Liver (tissue), 9 donors: ENCODE measurements around the gene FRAS1. TPM values are rescaled to one million over a fixed set of nuclear protein-coding genes. Genes with fewer than 3 reads are reported as not detected.

ENCODE experiments used
- DNase-seq: peaks from one replicate; pipeline ENCODE4 v3.0.0-alpha.2; 2017; ENCODE audit warnings: low spot score
- H3K27ac ChIP-seq, 2 donors: one replicate each; pipeline ENCODE4 v1.7.0; 2013; ENCODE audit warnings: inconsistent platforms in 2 of 2, low read length in 2 of 2, control low read depth in 1 of 2, low read depth in 1 of 2, mild to moderate bottlenecking in 1 of 2
- H3K27me3 ChIP-seq, 4 donors: one replicate each; pipeline versions ENCODE4 v1.6.1 to v1.7.0; 2013; ENCODE audit warnings: low read length in 3 of 4, inconsistent platforms in 1 of 4, mild to moderate bottlenecking in 1 of 4, moderate library complexity in 1 of 4; ENCODE audit not compliant: control insufficient read depth in 4 of 4, insufficient read depth in 4 of 4
- H3K36me3 ChIP-seq, 4 donors: one replicate each; pipeline versions ENCODE4 v1.6.1 to v1.7.0; 2013; ENCODE audit warnings: low read length in 3 of 4, mild to moderate bottlenecking in 3 of 4, low read depth in 1 of 4, moderate library complexity in 1 of 4; ENCODE audit not compliant: control insufficient read depth in 4 of 4, insufficient read depth in 3 of 4
- H3K4me1 ChIP-seq, 4 donors: one replicate each; pipeline versions ENCODE4 v1.6.1 to v1.7.0; 2013; ENCODE audit warnings: low read length in 3 of 4, mild to moderate bottlenecking in 3 of 4, moderate library complexity in 1 of 4; ENCODE audit not compliant: control insufficient read depth in 4 of 4, insufficient read depth in 4 of 4
- H3K4me3 ChIP-seq, 3 donors: one replicate each; pipeline versions ENCODE4 v1.6.1 to v1.7.0; 2013; ENCODE audit warnings: low read length in 3 of 3, control low read depth in 1 of 3, low read depth in 1 of 3, mild to moderate bottlenecking in 1 of 3
- H3K9ac ChIP-seq, 2 donors: one replicate each; pipeline ENCODE4 v1.7.0; 2013; ENCODE audit warnings: low read length in 2 of 2, mild to moderate bottlenecking in 2 of 2, moderate library complexity in 2 of 2, control low read depth in 1 of 2, low read depth in 1 of 2
- H3K9me3 ChIP-seq, 4 donors: one replicate each; pipeline versions ENCODE4 v1.6.1 to v1.7.0; 2013; ENCODE audit warnings: low read length in 3 of 4; ENCODE audit not compliant: control insufficient read depth in 4 of 4
- EGR1 ChIP-seq, 2 donors: IDR thresholded peaks; 2 replicates each; pipeline ENCODE4 v1.6.1; 2016 to 2018; ENCODE audit warnings: antibody characterized with exemption in 2 of 2, low read depth in 2 of 2
- FOXA1 ChIP-seq: IDR thresholded peaks from 2 replicates; pipeline ENCODE4 v1.6.1; 2016; ENCODE audit warnings: antibody characterized with exemption
- FOXA2 ChIP-seq: IDR thresholded peaks from 2 replicates; pipeline ENCODE4 v1.6.1; 2016; ENCODE audit warnings: antibody characterized with exemption
- GABPA ChIP-seq, 2 donors: IDR thresholded peaks in 1 of 2; conservative IDR thresholded peaks in 1 of 2; 2 replicates each; pipeline ENCODE4 v1.6.1; 2016; ENCODE audit warnings: antibody characterized with exemption in 2 of 2, mild to moderate bottlenecking in 1 of 2, moderate library complexity in 1 of 2
- HNF4A ChIP-seq, 2 donors: conservative IDR thresholded peaks; 2 replicates each; pipeline ENCODE4 v1.6.1; 2016; ENCODE audit warnings: antibody characterized with exemption in 2 of 2, mild to moderate bottlenecking in 2 of 2
- HNF4G ChIP-seq: IDR thresholded peaks from 2 replicates; pipeline ENCODE4 v1.6.1; 2016; ENCODE audit warnings: antibody characterized with exemption
- JUND ChIP-seq, 2 donors: IDR thresholded peaks; 2 replicates each; pipeline ENCODE4 v1.6.1; 2016; ENCODE audit warnings: antibody characterized with exemption in 2 of 2
- NR2F2 ChIP-seq: IDR thresholded peaks from 2 replicates; pipeline ENCODE4 v1.6.1; 2016; ENCODE audit warnings: antibody characterized with exemption
- RAD21 ChIP-seq, 2 donors: IDR thresholded peaks; 2 replicates each; pipeline ENCODE4 v1.6.1; 2016; ENCODE audit warnings: antibody characterized with exemption in 2 of 2, mild to moderate bottlenecking in 2 of 2
- RXRA ChIP-seq, 2 donors: IDR thresholded peaks; 2 replicates each; pipeline ENCODE4 v1.6.1; 2017 to 2018; ENCODE audit warnings: antibody characterized with exemption in 2 of 2, mild to moderate bottlenecking in 1 of 2
- SP1 ChIP-seq: IDR thresholded peaks from 2 replicates; pipeline ENCODE4 v1.6.1; 2018; ENCODE audit warnings: antibody characterized with exemption, mild to moderate bottlenecking
- TAF1 ChIP-seq: conservative IDR thresholded peaks from 2 replicates; pipeline ENCODE4 v1.6.1; 2016; ENCODE audit warnings: antibody characterized with exemption, mild to moderate bottlenecking
- YY1 ChIP-seq: IDR thresholded peaks from 2 replicates; pipeline ENCODE4 v1.6.1; 2016; ENCODE audit warnings: antibody characterized with exemption, mild to moderate bottlenecking
- WGBS: extraction: QIAGEN DNeasy Blood & Tissue Kit; methylation state at CpG from one replicate; pipeline ENCODE4 v1.1.7; 2013; 5-methylcytosine and 5-hydroxymethylcytosine counted together
- polyA plus RNA-seq, 2 donors: library from polyadenylated mRNA; stranded (reverse) in 1 of 2; unstranded in 1 of 2; fragments of 200-250 nt in 1 of 2; fragments of >200 nt in 1 of 2; fragmentation: Nextera tagmentation in 1 of 2; extraction: Ambion mirVana in 1 of 2; gene quantifications; one replicate each; pipeline versions ENCODE4 v1.2.1 to v1.2.3, GENCODE V29; 2013 to 2015
- total RNA-seq, 2 donors: library from RNA; depleted of rRNA; stranded (reverse); fragments of >200 nt; gene quantifications; one replicate each; pipeline ENCODE4 v1.2.3, GENCODE V29; 2014
- TF ChIP-seq, protein P1 (sequence below): IDR thresholded peaks from 2 replicates; pipeline ENCODE4 v1.6.1; 2016; ENCODE audit warnings: antibody characterized with exemption
- TF ChIP-seq, protein P2 (sequence below): IDR thresholded peaks from 2 replicates; pipeline ENCODE4 v1.6.1; 2016; ENCODE audit warnings: antibody characterized with exemption
- TF ChIP-seq, protein P3 (sequence below): fragments of 150-350 bp; IDR thresholded peaks from 2 replicates; pipeline ENCODE4 v1.5.1; 2017; ENCODE audit warnings: improper control_type of control experiment, low read depth, low read length; ENCODE audit not compliant: missing input control
- TF ChIP-seq, protein P4 (sequence below): IDR thresholded peaks from 2 replicates; pipeline ENCODE4 v1.6.1; 2016; ENCODE audit warnings: antibody characterized with exemption, mild to moderate bottlenecking
- TF ChIP-seq, protein P5 (sequence below): IDR thresholded peaks from 2 replicates; pipeline ENCODE4 v1.6.1; 2016; ENCODE audit warnings: antibody characterized with exemption
- donor health status: healthy.
- donor health status: healthy.
- donor health status: healthy.
- donor health status: healthy.
- donor health status: healthy.

FRAS1 gene
- total and polyA plus RNA-seq, 4 donors: 0.08 to 6.0 (median 1.1) TPM

DNA sequence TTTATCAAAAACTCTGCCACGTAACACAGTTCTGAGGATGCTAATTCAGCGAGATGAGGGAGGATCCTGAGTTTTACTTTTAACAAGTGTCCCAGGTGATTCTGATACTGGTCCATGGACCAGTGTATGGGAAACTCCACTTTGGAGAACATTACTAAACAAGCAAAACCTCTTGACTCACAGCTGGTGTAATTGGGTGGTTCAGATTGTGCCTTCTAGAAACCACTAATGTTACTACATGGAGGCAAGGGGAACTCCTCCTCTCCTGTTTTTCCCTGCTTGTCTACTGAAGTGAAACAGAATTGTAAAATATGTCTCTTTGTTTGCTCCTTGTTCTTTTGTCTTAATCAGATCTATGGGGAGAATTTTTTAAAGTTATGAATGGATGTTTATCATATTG lies 62.6 kb downstream of the FRAS1 start:
- 92% methylated on average over 2 of the region's 2 CpGs for WGBS
- no peak overlapping the region for H3K27ac ChIP-seq
- H3K4me1 ChIP-seq: no peaks in the 10 kb centered on the region
- DNase-seq: no peak
- TF ChIP-seq SP1 (no peak), TAF1 (no peak), NR2F2 (no peak), HNF4G (no peak), EGR1 (IDR thresholded peaks at IDR 0.05; ENCODE audit: low read depth in 2 of 2) (no peak), RAD21 (IDR thresholded peaks at IDR 0.05) (no peak), JUND (IDR thresholded peaks at IDR 0.05) (no peak), HNF4A (conservative IDR thresholded peaks at IDR 0.05) (no peak), GABPA (IDR thresholded peaks at IDR 0.05 in 1 of 2, conservative IDR thresholded peaks at IDR 0.05 in 1 of 2) (no peak), FOXA2 (no peak), FOXA1 (no peak), RXRA (IDR thresholded peaks at IDR 0.05) (no peak), YY1 (no peak)
- TF ChIP-seq, protein P1, sequence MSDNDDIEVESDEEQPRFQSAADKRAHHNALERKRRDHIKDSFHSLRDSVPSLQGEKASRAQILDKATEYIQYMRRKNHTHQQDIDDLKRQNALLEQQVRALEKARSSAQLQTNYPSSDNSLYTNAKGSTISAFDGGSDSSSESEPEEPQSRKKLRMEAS: no peak
- TF ChIP-seq, protein P2, sequence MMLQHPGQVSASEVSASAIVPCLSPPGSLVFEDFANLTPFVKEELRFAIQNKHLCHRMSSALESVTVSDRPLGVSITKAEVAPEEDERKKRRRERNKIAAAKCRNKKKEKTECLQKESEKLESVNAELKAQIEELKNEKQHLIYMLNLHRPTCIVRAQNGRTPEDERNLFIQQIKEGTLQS: no peak
- TF ChIP-seq, protein P3, sequence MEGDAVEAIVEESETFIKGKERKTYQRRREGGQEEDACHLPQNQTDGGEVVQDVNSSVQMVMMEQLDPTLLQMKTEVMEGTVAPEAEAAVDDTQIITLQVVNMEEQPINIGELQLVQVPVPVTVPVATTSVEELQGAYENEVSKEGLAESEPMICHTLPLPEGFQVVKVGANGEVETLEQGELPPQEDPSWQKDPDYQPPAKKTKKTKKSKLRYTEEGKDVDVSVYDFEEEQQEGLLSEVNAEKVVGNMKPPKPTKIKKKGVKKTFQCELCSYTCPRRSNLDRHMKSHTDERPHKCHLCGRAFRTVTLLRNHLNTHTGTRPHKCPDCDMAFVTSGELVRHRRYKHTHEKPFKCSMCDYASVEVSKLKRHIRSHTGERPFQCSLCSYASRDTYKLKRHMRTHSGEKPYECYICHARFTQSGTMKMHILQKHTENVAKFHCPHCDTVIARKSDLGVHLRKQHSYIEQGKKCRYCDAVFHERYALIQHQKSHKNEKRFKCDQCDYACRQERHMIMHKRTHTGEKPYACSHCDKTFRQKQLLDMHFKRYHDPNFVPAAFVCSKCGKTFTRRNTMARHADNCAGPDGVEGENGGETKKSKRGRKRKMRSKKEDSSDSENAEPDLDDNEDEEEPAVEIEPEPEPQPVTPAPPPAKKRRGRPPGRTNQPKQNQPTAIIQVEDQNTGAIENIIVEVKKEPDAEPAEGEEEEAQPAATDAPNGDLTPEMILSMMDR: no peak
- TF ChIP-seq, protein P4, sequence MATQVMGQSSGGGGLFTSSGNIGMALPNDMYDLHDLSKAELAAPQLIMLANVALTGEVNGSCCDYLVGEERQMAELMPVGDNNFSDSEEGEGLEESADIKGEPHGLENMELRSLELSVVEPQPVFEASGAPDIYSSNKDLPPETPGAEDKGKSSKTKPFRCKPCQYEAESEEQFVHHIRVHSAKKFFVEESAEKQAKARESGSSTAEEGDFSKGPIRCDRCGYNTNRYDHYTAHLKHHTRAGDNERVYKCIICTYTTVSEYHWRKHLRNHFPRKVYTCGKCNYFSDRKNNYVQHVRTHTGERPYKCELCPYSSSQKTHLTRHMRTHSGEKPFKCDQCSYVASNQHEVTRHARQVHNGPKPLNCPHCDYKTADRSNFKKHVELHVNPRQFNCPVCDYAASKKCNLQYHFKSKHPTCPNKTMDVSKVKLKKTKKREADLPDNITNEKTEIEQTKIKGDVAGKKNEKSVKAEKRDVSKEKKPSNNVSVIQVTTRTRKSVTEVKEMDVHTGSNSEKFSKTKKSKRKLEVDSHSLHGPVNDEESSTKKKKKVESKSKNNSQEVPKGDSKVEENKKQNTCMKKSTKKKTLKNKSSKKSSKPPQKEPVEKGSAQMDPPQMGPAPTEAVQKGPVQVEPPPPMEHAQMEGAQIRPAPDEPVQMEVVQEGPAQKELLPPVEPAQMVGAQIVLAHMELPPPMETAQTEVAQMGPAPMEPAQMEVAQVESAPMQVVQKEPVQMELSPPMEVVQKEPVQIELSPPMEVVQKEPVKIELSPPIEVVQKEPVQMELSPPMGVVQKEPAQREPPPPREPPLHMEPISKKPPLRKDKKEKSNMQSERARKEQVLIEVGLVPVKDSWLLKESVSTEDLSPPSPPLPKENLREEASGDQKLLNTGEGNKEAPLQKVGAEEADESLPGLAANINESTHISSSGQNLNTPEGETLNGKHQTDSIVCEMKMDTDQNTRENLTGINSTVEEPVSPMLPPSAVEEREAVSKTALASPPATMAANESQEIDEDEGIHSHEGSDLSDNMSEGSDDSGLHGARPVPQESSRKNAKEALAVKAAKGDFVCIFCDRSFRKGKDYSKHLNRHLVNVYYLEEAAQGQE: no peak
- TF ChIP-seq, protein P5, sequence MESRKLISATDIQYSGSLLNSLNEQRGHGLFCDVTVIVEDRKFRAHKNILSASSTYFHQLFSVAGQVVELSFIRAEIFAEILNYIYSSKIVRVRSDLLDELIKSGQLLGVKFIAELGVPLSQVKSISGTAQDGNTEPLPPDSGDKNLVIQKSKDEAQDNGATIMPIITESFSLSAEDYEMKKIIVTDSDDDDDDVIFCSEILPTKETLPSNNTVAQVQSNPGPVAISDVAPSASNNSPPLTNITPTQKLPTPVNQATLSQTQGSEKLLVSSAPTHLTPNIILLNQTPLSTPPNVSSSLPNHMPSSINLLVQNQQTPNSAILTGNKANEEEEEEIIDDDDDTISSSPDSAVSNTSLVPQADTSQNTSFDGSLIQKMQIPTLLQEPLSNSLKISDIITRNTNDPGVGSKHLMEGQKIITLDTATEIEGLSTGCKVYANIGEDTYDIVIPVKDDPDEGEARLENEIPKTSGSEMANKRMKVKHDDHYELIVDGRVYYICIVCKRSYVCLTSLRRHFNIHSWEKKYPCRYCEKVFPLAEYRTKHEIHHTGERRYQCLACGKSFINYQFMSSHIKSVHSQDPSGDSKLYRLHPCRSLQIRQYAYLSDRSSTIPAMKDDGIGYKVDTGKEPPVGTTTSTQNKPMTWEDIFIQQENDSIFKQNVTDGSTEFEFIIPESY: no peak
- peaks cover 0 to 3% (median 0%) of the 10 kb centered on the region in 4 donors for H3K27me3 ChIP-seq
- H3K36me3 ChIP-seq: no peaks in the 10 kb centered on the region
- no peaks in the 10 kb centered on the region for H3K9me3 ChIP-seq
- H3K4me3 ChIP-seq: no peak overlapping the region
- no peak overlapping the region for H3K9ac ChIP-seq
